SK-N-SH (cell line): ENCODE data around the gene ZGLP1. TPM values are rescaled to one million over a fixed set of nuclear protein-coding genes. Genes with fewer than 3 reads are reported as not detected.

ENCODE experiments used
- CTCF ChIA-PET: fragments of 300-600, 350-600 bp; formaldehyde crosslinking; extraction: SDS; loops from one replicate; lab custom pipeline; 2021; lab: Yijun Ruan, JAX
- POLR2A ChIA-PET: fragments of 350-600 bp; sonication (Branson Sonifier 250); formaldehyde crosslinking; extraction: SDS; loops from one replicate; lab custom pipeline; 2020; ENCODE audit warnings: antibody characterized with exemption, inconsistent platforms; lab: Yijun Ruan, JAX
- DNase-seq: peaks from one replicate; pipeline ENCODE4 v3.0.0; 2012
- H2AFZ ChIP-seq: fragments of 200-600 bp; sonication (generic); 2 replicates; pipeline ENCODE4 v1.8.1; 2016; ENCODE audit warnings: antibody characterized with exemption, mild to moderate bottlenecking, low read depth
- H3F3A ChIP-seq: fragments of 200-600 bp; sonication (generic); replicated peaks from 2 replicates; pipeline ENCODE3; 2016; ENCODE audit warnings: antibody characterized with exemption, mild to moderate bottlenecking; ENCODE audit not compliant: insufficient read depth
- H3K27ac ChIP-seq, 2 experiments: fragments of 200-500 bp in 1 of 2; fragments of 200-600 bp in 1 of 2; sonication (Bioruptor generic) in 1 of 2; sonication (generic), shearing (Covaris generic) in 1 of 2; 2 replicates each; pipeline versions ENCODE4 v1.5.1 to v1.6.1; 2014 to 2016; ENCODE audit warnings: low read depth in 2 of 2, inconsistent platforms in 1 of 2, low read length in 1 of 2, mild to moderate bottlenecking in 1 of 2, mixed read lengths in 1 of 2
- H3K27me3 ChIP-seq: fragments of 200-600 bp; sonication (generic), shearing (Covaris generic); 2 replicates; pipeline ENCODE4 v1.6.1; 2016; ENCODE audit warnings: mixed run types; ENCODE audit not compliant: insufficient read depth
- H3K36me3 ChIP-seq, 2 experiments: fragments of 200-500 bp in 1 of 2; fragments of 200-600 bp in 1 of 2; sonication (Bioruptor generic) in 1 of 2; sonication (generic) in 1 of 2; replicated peaks in 1 of 2; 2 replicates each; pipeline versions ENCODE3 to v1.5.1; 2014 to 2016; ENCODE audit warnings: low read length in 1 of 2, mild to moderate bottlenecking in 1 of 2; ENCODE audit not compliant: insufficient read depth in 2 of 2, control insufficient read depth in 1 of 2
- H3K4me1 ChIP-seq, 2 experiments: fragments of 200-500 bp in 1 of 2; fragments of 200-600 bp in 1 of 2; sonication (Bioruptor generic) in 1 of 2; sonication (generic), shearing (Covaris generic) in 1 of 2; 2 replicates each; pipeline versions ENCODE4 v1.5.1 to v1.6.1; 2014 to 2016; ENCODE audit warnings: low read depth in 1 of 2, low read length in 1 of 2, mixed run types in 1 of 2; ENCODE audit not compliant: insufficient read depth in 2 of 2, control insufficient read depth in 1 of 2
- H3K4me2 ChIP-seq: fragments of 200-600 bp; sonication (generic), shearing (Covaris generic); 2 replicates; pipeline ENCODE4 v1.6.1; 2017; ENCODE audit warnings: mixed run types
- H3K4me3 ChIP-seq, 2 experiments: fragments of 200-500 bp in 1 of 2; fragments of 200-600 bp in 1 of 2; sonication (Bioruptor generic) in 1 of 2; sonication (generic), shearing (Covaris generic) in 1 of 2; 2 replicates each; pipeline versions ENCODE4 v1.5.1 to v1.8.1; 2014 to 2016; ENCODE audit warnings: low read depth in 2 of 2, inconsistent platforms in 1 of 2, low read length in 1 of 2, mild to moderate bottlenecking in 1 of 2, mixed read lengths in 1 of 2, moderate library complexity in 1 of 2
- H3K79me2 ChIP-seq: fragments of 200-600 bp; sonication (generic); 2 replicates; pipeline ENCODE4 v1.8.1; 2017; ENCODE audit warnings: mild to moderate bottlenecking; ENCODE audit not compliant: insufficient read depth
- H3K9ac ChIP-seq: fragments of 200-600 bp; sonication (generic); 2 replicates; pipeline ENCODE4 v1.6.1; 2017; ENCODE audit warnings: mixed run types
- H3K9me2 ChIP-seq: fragments of 200-600 bp; sonication (generic); 2 replicates; pipeline ENCODE4 v1.6.1; 2017; ENCODE audit warnings: mixed run types
- H3K9me3 ChIP-seq: fragments of 200-600 bp; sonication (generic); 2 replicates; pipeline ENCODE4 v1.6.1; 2017; ENCODE audit warnings: mixed run types, mild to moderate bottlenecking, moderate library complexity
- H4K20me1 ChIP-seq: fragments of 200-600 bp; sonication (generic); 2 replicates; pipeline ENCODE4 v1.6.1; 2017; ENCODE audit warnings: mild to moderate bottlenecking, mixed run types; ENCODE audit not compliant: insufficient read depth
- CTCF ChIP-seq: fragments of 200-600 bp; sonication (generic); IDR thresholded peaks from 2 replicates; pipeline ENCODE4 v1.6.1; 2017; ENCODE audit warnings: antibody characterized with exemption, mild to moderate bottlenecking, moderate library complexity
- FOSL2 ChIP-seq: IDR thresholded peaks from 2 replicates; pipeline ENCODE4 v1.4.0; 2012; ENCODE audit warnings: low read depth, mild to moderate bottlenecking, moderate library complexity, borderline replicate concordance
- FOXJ3 ChIP-seq: sonication (generic); formaldehyde crosslinking; IDR thresholded peaks from 2 replicates; pipeline ENCODE4 v1.5.1; 2020; ENCODE audit warnings: mild to moderate bottlenecking, missing genetic modification reagents
- FOXM1 ChIP-seq: IDR thresholded peaks from 2 replicates; pipeline ENCODE4 v1.4.0; 2012; ENCODE audit warnings: low read depth, mild to moderate bottlenecking
- GATA2 ChIP-seq: sonication (generic); formaldehyde crosslinking; IDR thresholded peaks from 2 replicates; pipeline ENCODE4 v1.5.0; 2020; ENCODE audit warnings: mild to moderate bottlenecking, missing genetic modification reagents
- JUND ChIP-seq: IDR thresholded peaks from 2 replicates; pipeline ENCODE4 v1.4.0; 2012
- MAX ChIP-seq: IDR thresholded peaks from 2 replicates; pipeline ENCODE4 v1.4.0; 2012; ENCODE audit warnings: low read depth
- MEF2A ChIP-seq: IDR thresholded peaks from 2 replicates; pipeline ENCODE4 v1.4.0; 2012; ENCODE audit warnings: low read depth, borderline replicate concordance
- MXI1 ChIP-seq: IDR thresholded peaks from 2 replicates; pipeline ENCODE4 v1.6.1; 2012; ENCODE audit warnings: mild to moderate bottlenecking, low read depth, low read length, improper control_type of control experiment
- PBX3 ChIP-seq: IDR thresholded peaks from 2 replicates; pipeline ENCODE4; 2012
- RCOR1 ChIP-seq: fragments of 150-350 bp; IDR thresholded peaks from 2 replicates; pipeline ENCODE4 v1.6.1; 2017; ENCODE audit warnings: antibody characterized with exemption, low read length
- RXRA ChIP-seq: IDR thresholded peaks from 2 replicates; pipeline ENCODE4 v1.4.0; 2012; ENCODE audit warnings: low read depth, mild to moderate bottlenecking, borderline replicate concordance
- SIN3A ChIP-seq: IDR thresholded peaks from 2 replicates; pipeline ENCODE4 v1.6.1; 2012; ENCODE audit warnings: low read depth, mild to moderate bottlenecking, low read length, moderate library complexity, borderline replicate concordance
- SMC3 ChIP-seq: IDR thresholded peaks from 2 replicates; pipeline ENCODE4 v1.6.1; 2012; ENCODE audit warnings: low read depth, low read length, improper control_type of control experiment
- TCF12 ChIP-seq: IDR thresholded peaks from 2 replicates; pipeline ENCODE4 v1.4.0; 2012
- USF1 ChIP-seq: IDR thresholded peaks from 2 replicates; pipeline ENCODE4 v1.4.0; 2012; ENCODE audit warnings: low read depth, borderline replicate concordance
- YY1 ChIP-seq: IDR thresholded peaks from 2 replicates; pipeline ENCODE4 v1.4.0; 2012; ENCODE audit warnings: low read depth, mild to moderate bottlenecking
- ZBTB33 ChIP-seq: IDR thresholded peaks from 2 replicates; pipeline ENCODE4 v1.4.0; 2012; ENCODE audit warnings: low read depth, borderline replicate concordance
- WGBS: methylation state at CpG from one replicate; pipeline ENCODE4 v1.1.6; 2017; ENCODE audit warnings: low lambda C conversion rate; 5-methylcytosine and 5-hydroxymethylcytosine counted together
- polyA plus RNA-seq, 3 experiments: library from polyadenylated mRNA; depleted of rRNA; stranded (reverse); fragments of >200 nt; gene quantifications; 2 replicates each; pipeline ENCODE4 v1.2.3, GENCODE V29; 2012
- TF ChIP-seq, protein P1 (sequence below): fragments of 150-350 bp; IDR thresholded peaks from 2 replicates; pipeline ENCODE4 v1.6.1; 2016; ENCODE audit warnings: mild to moderate bottlenecking, low read depth, low read length
- TF ChIP-seq, protein P2 (sequence below): fragments of 150-350 bp; IDR thresholded peaks from 2 replicates; pipeline ENCODE4 v1.6.1; 2017; ENCODE audit warnings: antibody characterized with exemption, low read length, low read depth, borderline replicate concordance

The ZGLP1 gene
- polyA plus RNA-seq, 1 of the 3 experiments (the other 2 are of a cell fraction): 1.8 TPM

DNA sequence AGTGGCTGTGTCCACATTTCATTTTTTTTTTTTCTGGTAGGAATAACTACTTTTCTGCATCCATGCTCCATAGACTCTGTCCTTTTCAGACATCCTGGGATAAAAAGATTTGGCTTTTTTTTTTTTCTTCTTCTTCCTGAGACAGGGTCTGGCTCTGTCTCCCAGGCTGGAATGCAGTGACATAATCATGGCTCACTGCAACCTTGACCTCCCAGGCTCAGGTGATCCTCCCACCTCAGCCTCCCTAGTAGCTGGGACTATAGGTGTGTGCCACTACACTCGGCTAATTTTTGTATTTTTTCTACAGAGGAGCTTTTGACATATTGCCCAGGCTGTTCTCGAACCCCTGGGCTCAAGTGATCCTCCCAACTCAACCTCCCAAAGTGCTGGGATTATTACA, 33.9 kb upstream of the ZGLP1 start (continued):
- TF ChIP-seq YY1 (no peak), GATA2 (no peak), RCOR1 (no peak), MEF2A (no peak), FOXJ3 (CRISPR knock-in tag) (no peak)

DNA sequence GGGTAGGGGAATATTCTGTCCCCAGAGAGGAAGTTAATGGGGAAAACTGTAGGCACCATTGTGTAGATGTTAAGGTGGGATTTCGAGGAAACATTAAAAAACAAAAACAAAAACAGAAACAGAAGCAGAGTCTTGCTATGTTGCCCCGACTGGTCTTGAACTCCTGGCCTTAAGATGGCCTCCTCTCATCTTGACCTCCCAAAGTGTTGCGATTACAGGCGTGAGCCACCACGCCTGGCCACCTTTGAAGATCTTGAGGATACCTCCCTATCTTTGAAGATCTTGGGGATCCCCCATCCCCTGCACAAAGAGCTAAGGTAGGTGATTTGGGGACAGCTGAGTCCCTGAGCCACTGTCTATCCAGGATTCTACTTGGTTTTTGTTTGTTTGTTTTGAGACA, 30.4 kb upstream of the ZGLP1 start:
- H3K9me2 ChIP-seq: no peaks in the 10 kb centered on the region
- ChIA-PET POLR2A (no interaction called here), CTCF (interaction anchor here (1.1 kb wide), 2 partner anchors 49 to 81 kb away, joined by 3 to 5 read pairs; no protein-coding TSS in a partner anchor)
- H3K9ac ChIP-seq: no peak overlapping the region
- no peaks in the 10 kb centered on the region for H3K36me3 ChIP-seq
- 92% methylated on average over 5 of the region's 5 CpGs for WGBS
- no peaks in the 10 kb centered on the region for H3K9me3 ChIP-seq
- H3F3A ChIP-seq: no peaks in the 10 kb centered on the region
- H3K27me3 ChIP-seq: no peaks in the 10 kb centered on the region
- no peak overlapping the region for H3K4me2 ChIP-seq
- no peak overlapping the region for H3K4me3 ChIP-seq
- H4K20me1 ChIP-seq: no peaks in the 10 kb centered on the region
- H2AFZ ChIP-seq: no peak overlapping the region
- H3K79me2 ChIP-seq: no peaks in the 10 kb centered on the region
- DNase-seq: no peak
- H3K4me1 ChIP-seq: peaks cover 0 to 4% of the 10 kb centered on the region in 2 experiments; a peak in 1 of 4 replicates
- no peak overlapping the region for H3K27ac ChIP-seq
- TF ChIP-seq SMC3 (no peak), CTCF (no peak), MXI1 (no peak), MAX (no peak), FOXM1 (no peak), FOSL2 (no peak), JUND (no peak), ZBTB33 (no peak), RCOR1 (no peak), MEF2A (no peak), TCF12 (no peak), SIN3A (no peak), USF1 (no peak), RXRA (no peak), PBX3 (no peak)
- TF ChIP-seq, protein P1, sequence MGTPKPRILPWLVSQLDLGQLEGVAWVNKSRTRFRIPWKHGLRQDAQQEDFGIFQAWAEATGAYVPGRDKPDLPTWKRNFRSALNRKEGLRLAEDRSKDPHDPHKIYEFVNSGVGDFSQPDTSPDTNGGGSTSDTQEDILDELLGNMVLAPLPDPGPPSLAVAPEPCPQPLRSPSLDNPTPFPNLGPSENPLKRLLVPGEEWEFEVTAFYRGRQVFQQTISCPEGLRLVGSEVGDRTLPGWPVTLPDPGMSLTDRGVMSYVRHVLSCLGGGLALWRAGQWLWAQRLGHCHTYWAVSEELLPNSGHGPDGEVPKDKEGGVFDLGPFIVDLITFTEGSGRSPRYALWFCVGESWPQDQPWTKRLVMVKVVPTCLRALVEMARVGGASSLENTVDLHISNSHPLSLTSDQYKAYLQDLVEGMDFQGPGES: no peak
- TF ChIP-seq, protein P2, sequence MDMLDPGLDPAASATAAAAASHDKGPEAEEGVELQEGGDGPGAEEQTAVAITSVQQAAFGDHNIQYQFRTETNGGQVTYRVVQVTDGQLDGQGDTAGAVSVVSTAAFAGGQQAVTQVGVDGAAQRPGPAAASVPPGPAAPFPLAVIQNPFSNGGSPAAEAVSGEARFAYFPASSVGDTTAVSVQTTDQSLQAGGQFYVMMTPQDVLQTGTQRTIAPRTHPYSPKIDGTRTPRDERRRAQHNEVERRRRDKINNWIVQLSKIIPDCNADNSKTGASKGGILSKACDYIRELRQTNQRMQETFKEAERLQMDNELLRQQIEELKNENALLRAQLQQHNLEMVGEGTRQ: no peak
